ENCODE data around the gene CXCR5.

CXCR5 gene

GRCh38 chr11:118914178-118914918 lies 30.7 kb downstream of the CXCR5 start:
- peak in 2 of 4 experiments; percentile 68 to 72 for DNase-seq

DNA sequence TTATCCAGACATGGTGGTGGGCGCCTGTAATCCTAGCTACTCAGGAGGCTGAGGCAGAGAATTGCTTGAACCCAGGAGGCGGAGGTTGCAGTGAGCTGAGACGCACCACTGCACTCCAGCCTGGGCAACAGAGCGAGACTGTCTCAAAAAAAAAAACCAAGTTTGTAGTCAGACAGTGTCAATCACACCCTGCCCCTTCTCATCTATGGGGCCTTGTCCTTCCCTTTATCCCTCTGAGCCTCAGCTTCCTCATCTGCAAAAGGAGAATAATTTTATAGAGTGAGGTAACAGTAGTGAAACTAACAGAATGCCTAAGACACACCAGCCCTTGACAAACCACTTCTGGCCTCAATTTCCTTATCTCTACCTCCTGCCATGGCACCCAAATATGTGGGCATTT lies 31.3 kb downstream of the CXCR5 start:
- DNase-seq: no peak

DNA sequence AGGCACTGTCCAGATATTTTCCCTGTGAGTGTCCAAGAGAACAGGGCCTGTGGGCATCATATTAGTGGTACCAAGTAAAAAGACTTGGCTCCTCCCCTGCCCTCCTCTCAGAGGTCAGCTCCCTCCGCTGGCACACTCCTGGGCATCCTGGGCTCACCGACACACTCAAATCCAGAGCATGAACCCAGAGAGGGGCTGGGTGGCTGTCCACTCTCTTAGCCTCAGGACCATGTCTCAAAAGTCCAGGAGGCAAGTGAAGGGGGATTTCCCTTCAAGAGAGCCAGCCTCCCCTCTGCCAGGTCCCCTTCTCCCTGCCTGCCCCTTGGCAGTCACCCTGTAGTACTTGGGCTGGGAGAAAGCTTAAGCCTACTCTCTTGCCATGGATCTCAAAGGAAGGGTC lies 31.7 kb downstream of the CXCR5 start:
- DNase-seq: no peak

DNA sequence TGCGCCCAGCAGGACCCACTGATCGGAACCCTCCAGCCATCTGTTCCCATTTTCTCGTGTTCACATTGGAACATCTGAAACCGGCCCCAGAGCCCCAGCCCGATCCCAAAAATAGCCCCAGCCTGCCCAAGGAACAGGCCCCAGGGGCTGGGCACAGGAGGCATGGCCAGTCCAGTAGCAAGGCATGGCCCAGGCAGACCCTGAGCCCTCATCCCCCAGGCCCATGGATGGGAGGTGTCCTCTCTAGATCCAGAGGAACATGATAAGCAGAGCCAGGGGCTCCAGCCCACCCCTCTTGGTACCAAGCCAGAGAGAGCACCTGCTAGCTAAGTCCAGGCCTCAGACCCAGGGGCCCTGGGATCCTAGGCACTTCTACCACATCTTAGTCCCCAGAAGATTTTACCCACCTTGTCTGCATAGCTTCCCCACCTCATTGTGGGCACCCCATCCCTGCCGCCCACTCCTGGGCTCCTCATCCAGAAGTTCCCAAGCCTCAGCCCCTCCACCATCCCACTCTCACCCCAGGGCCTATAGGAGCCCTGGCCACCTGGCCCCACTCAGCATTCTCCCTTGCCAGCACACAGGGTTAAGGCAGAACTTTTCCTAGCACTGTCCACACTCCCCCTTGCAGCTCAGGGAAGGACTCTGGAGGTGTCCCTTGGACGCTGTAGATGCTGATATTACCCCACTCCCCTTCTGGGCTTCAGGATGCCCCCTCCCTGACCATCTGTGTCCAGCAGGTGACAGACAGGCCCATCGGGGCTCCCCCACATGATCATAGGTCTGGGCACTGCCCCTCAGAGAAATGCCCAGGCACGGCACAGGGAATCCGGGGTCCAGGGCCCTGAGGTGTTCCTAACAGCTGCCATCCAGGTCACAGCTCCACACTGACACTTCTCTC lies 32.5 kb downstream of the CXCR5 start:
- DNase-seq: no peak

- DNase-seq: no peak
Observed at GRCh38 chr11:118916842-118917388, 33.2 kb downstream of the CXCR5 start.

GRCh38 chr11:118917481-118918127 lies 33.9 kb downstream of the CXCR5 start:
- DNase-seq: peak in 1 of 4 experiments; percentile 26

- no peak for DNase-seq
Observed at GRCh38 chr11:118918128-118918685, 34.5 kb downstream of the CXCR5 start.

- no peak for DNase-seq
Observed at GRCh38 chr11:118918686-118919280, 35.1 kb downstream of the CXCR5 start.

- no peak for DNase-seq
Observed at GRCh38 chr11:118921121-118921928, 37.6 kb downstream of the CXCR5 start.

DNA sequence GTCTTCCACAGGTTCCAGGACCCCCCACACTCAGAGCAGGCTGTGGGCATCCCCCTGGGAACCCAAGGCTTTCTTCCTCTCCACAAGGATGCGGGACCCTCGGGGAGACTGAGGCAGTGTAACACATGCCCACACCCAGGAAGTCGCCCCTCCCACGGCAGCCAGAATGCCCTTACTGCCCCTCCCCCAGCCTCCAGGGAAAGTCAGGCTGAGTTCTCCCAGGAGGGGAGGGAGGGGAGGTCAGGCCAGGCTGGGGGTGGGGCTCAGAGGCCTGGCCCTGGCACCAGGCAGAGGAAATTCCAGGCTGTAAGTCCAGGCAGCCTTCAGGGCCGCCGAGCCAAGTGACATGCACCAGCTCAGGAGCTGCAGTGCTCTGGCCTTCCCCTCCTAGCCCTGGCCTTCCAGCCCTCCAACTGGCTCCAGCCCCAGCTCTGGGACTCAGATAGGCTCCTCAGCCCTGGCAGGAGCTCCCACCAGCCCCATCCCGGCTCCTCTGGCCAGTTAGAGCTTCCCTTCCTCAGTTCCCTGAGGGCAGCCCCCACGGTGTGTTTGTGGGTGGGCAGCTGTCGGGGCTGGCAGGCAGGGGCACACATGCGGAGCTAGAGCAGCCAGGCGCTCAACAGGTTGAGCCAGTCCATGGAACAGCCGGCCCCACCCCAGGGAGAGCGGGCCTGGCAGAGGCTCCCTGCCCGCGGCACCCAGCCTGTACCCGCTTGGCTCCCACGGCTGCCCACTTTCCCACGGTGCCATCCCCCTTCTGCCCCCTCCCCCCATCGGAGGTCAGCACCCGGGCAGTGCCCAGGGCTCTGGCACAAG lies 38.4 kb downstream of the CXCR5 start:
- DNase-seq: no peak

DNA sequence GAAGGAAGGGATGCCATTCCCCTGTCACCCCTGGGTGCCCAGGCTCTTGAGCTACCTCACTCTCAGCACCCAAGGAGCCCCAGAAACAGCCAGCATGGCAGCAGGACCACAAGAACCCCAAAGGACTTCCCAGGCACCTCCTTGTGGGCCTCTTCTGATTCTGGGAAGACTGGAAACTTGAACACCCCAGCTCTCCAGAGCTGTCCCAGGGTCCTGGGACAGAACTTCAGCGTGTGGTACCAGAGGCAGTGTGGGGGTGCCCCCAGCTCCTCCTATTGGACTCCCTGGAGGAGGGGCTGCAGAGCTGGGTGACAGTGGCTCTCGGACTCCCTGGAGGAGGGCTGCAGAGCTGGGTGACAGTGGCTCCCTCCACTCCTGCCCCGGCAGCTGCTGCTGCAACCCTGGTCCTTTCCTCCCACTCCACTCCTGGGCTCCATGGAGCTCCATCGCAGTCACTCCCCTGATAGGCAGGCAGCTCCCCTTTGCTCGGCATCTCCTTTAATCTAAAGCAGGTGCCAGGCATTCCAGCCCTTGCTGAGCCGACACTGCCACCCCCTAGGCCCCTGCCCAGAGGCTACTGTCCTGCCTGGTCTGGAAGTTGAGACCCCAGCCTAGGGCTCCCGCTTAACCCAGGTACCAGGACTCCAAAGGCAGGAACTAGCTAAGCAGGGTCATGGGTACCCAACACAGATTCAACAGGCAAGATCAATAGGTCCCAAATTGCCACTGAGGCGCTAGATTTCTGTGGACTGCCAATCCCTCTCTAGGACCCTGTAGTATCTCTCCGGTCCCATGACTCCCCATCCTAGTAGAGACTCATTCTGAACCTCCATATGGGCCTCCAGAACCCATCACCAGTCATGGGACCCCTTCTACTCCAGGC lies 39.3 kb downstream of the CXCR5 start:
- DNase-seq: no peak

- no peak for DNase-seq
Observed at GRCh38 chr11:118923721-118924587, 40.3 kb downstream of the CXCR5 start.

GRCh38 chr11:118924591-118925585 lies 41.2 kb downstream of the CXCR5 start:
- peak in 1 of 4 experiments; percentile 31 for DNase-seq

GRCh38 chr11:118927554-118928100 lies 43.9 kb downstream of the CXCR5 start:
- DNase-seq: no peak

- peak; percentile 78 to 87 (median 84) for DNase-seq
Observed at GRCh38 chr11:118928101-118928869, 44.6 kb downstream of the CXCR5 start.
